GM23338 (cell line): ENCODE results near the gene UVSSA. TPM values are rescaled to one million over a fixed set of nuclear protein-coding genes. Genes with fewer than 3 reads are reported as not detected.
A peak's percentile ranks its signal among the peaks of the same experiment; 100 is the strongest.

Experiments used
- ATAC-seq: fragments of 200-7000 bp; cut with Tn5 transposase; 3 replicates; pipeline ENCODE4 v1.9.1; 2020
- DNase-seq: peaks from one replicate; pipeline ENCODE4 v3.0.0-alpha.2; 2015; ENCODE audit warnings: low spot score
- H2AFZ ChIP-seq: fragments of 200-600 bp; sonication (generic); 2 replicates; pipeline ENCODE4 v1.8.0; 2016; ENCODE audit warnings: antibody characterized with exemption, mild to moderate bottlenecking, moderate library complexity
- H3F3A ChIP-seq: fragments of 200-600 bp; sonication (generic); replicated peaks from 2 replicates; pipeline ENCODE4 v1.8.0; 2017; ENCODE audit warnings: antibody characterized with exemption, mixed run types, low read depth
- H3K27ac ChIP-seq: fragments of 200-600 bp; sonication (generic); 2 replicates; pipeline ENCODE4 v1.6.1; 2016; ENCODE audit warnings: low read depth
- H3K27me3 ChIP-seq: fragments of 200-600 bp; sonication (generic); 2 replicates; pipeline ENCODE4 v1.8.0; 2016; ENCODE audit warnings: mild to moderate bottlenecking, mixed run types, moderate library complexity; ENCODE audit not compliant: insufficient read depth
- H3K36me3 ChIP-seq: fragments of 200-600 bp; sonication (generic); 2 replicates; pipeline ENCODE4 v1.8.0; 2016; ENCODE audit warnings: mild to moderate bottlenecking; ENCODE audit not compliant: insufficient read depth
- H3K4me1 ChIP-seq: fragments of 200-600 bp; sonication (generic); 2 replicates; pipeline ENCODE4 v1.8.0; 2016; ENCODE audit warnings: mild to moderate bottlenecking, moderate library complexity; ENCODE audit not compliant: insufficient read depth
- H3K4me2 ChIP-seq: fragments of 200-600 bp; sonication (generic); 2 replicates; pipeline ENCODE4 v1.7.1; 2017; ENCODE audit warnings: mixed run types
- H3K4me3 ChIP-seq: fragments of 200-600 bp; sonication (generic); 2 replicates; pipeline ENCODE4 v1.6.1; 2016; ENCODE audit warnings: mixed run types
- H3K79me2 ChIP-seq: fragments of 200-600 bp; sonication (generic); replicated peaks from 2 replicates; pipeline ENCODE4 v1.8.0; 2017; ENCODE audit warnings: mild to moderate bottlenecking; ENCODE audit not compliant: insufficient read depth
- H3K9me2 ChIP-seq: fragments of 200-600 bp; sonication (generic); 2 replicates; pipeline ENCODE4 v1.8.0; 2017; ENCODE audit not compliant: insufficient read depth
- H4K20me1 ChIP-seq: fragments of 200-600 bp; sonication (generic); replicated peaks from 2 replicates; pipeline ENCODE4 v1.8.0; 2017; ENCODE audit warnings: mild to moderate bottlenecking; ENCODE audit not compliant: insufficient read depth
- H3K27ac Mint-ChIP-seq: 2 replicates; pipeline ENCODE4 v1.8.0; 2020; ENCODE audit warnings: inconsistent platforms, mild to moderate bottlenecking, moderate library complexity, mixed read lengths
- H3K27me3 Mint-ChIP-seq: 3 replicates; pipeline ENCODE4 v1.8.0; 2022; ENCODE audit warnings: low read depth, mild to moderate bottlenecking, moderate library complexity, mixed read lengths, inconsistent platforms; ENCODE audit not compliant: insufficient read depth, poor library complexity
- H3K36me3 Mint-ChIP-seq: 3 replicates; pipeline ENCODE4 v1.8.0; 2021; ENCODE audit warnings: low read depth, mild to moderate bottlenecking, inconsistent platforms, moderate library complexity, mixed read lengths
- H3K4me1 Mint-ChIP-seq: 3 replicates; pipeline ENCODE4 v1.8.0; 2020; ENCODE audit warnings: mild to moderate bottlenecking, inconsistent platforms, mixed read lengths
- H3K4me3 Mint-ChIP-seq: 3 replicates; pipeline ENCODE4 v1.8.0; 2021; ENCODE audit warnings: moderate library complexity, mild to moderate bottlenecking, inconsistent platforms, mixed read lengths
- H3K9me3 Mint-ChIP-seq: 3 replicates; pipeline ENCODE4 v1.8.0; 2020; ENCODE audit warnings: moderate library complexity, mild to moderate bottlenecking, inconsistent platforms, mixed read lengths
- CREB1 ChIP-seq: fragments of 250-450 bp; sonication (Bioruptor Pico); IDR thresholded peaks from 2 replicates; pipeline ENCODE4 v1.5.0; 2020; ENCODE audit warnings: low read depth, mild to moderate bottlenecking, moderate library complexity
- CTCF ChIP-seq, 2 experiments: fragments of 200-600 bp in 1 of 2; sonication (generic) in 1 of 2; conservative IDR thresholded peaks; 2 replicates each; pipeline versions ENCODE4 v1.5.1 to v1.6.1; 2016 to 2017; ENCODE audit warnings: antibody characterized with exemption in 2 of 2, low read depth in 2 of 2, mild to moderate bottlenecking in 2 of 2, moderate library complexity in 1 of 2
- ETS1 ChIP-seq: IDR thresholded peaks from 2 replicates; pipeline ENCODE4 v1.6.1; 2016; ENCODE audit warnings: antibody characterized with exemption
- EZH2 ChIP-seq: fragments of 200-600 bp; sonication (generic); IDR thresholded peaks from one replicate; pipeline ENCODE4 v1.8.0; 2017; ENCODE audit warnings: antibody characterized with exemption, mild to moderate bottlenecking, low read depth; ENCODE audit not compliant: unreplicated experiment
- EZH2phosphoT487 ChIP-seq: fragments of 200-600 bp; sonication (generic); IDR thresholded peaks from one replicate; pipeline ENCODE4 v1.8.1; 2018; ENCODE audit warnings: antibody characterized with exemption; ENCODE audit not compliant: unreplicated experiment
- JUNB ChIP-seq: IDR thresholded peaks from one replicate; pipeline ENCODE4 v1.6.1; 2016; ENCODE audit warnings: antibody characterized with exemption; ENCODE audit not compliant: unreplicated experiment
- POLR2AphosphoS5 ChIP-seq: IDR thresholded peaks from 2 replicates; pipeline ENCODE4 v1.6.1; 2016; ENCODE audit warnings: antibody characterized with exemption, low read depth
- REST ChIP-seq: IDR thresholded peaks from one replicate; pipeline ENCODE4 v1.6.1; 2018; ENCODE audit warnings: antibody characterized with exemption; ENCODE audit not compliant: unreplicated experiment
- STAT1 ChIP-seq: IDR thresholded peaks from one replicate; pipeline ENCODE4 v1.6.1; 2016; ENCODE audit warnings: antibody characterized with exemption; ENCODE audit not compliant: unreplicated experiment
- ZNF114 ChIP-seq: fragments of 250-450 bp; sonication (Bioruptor Pico); IDR thresholded peaks from 2 replicates; pipeline ENCODE4 v1.5.0; 2020; ENCODE audit warnings: mild to moderate bottlenecking, moderate library complexity
- ZNF331 ChIP-seq: fragments of 250-450 bp; sonication (Bioruptor Pico); IDR thresholded peaks from 2 replicates; pipeline ENCODE4 v1.5.0; 2020; ENCODE audit warnings: low read depth, mild to moderate bottlenecking, moderate library complexity
- ZNF462 ChIP-seq: fragments of 250-450 bp; sonication (Bioruptor Pico); IDR thresholded peaks from 2 replicates; pipeline ENCODE4 v1.5.0; 2020; ENCODE audit warnings: mild to moderate bottlenecking, moderate library complexity
- polyA plus RNA-seq: library from polyadenylated mRNA; unstranded; fragments of >200 nt; fragmentation: Nextera tagmentation; extraction: Ambion mirVana; gene quantifications from 2 replicates; pipeline ENCODE4 v1.2.1, GENCODE V29; 2016
- total RNA-seq: library from RNA; depleted of rRNA; stranded (reverse); fragments of >200 nt; shearing (Covaris generic); gene quantifications from 2 replicates; pipeline ENCODE4 v1.2.3, GENCODE V29; 2014

UVSSA gene
- total and polyA plus RNA-seq, 2 experiments from 2014 or later: 6.5 to 27.7 TPM

- Mint-ChIP-seq H3K27me3 (peaks cover 89% of the 10 kb centered on the region), H3K27ac (no peak within 1 kb of the TSS), H3K4me1 (peaks cover 14% of the 10 kb centered on the region), H3K36me3 (no peaks in the 10 kb centered on the region; the same call in 2 of the 3 replicates), H3K4me3 (peak within 1 kb of the TSS; percentile 58), H3K9me3 (no peaks in the 10 kb centered on the region; the same call in 2 of the 3 replicates)
- Histone ChIP-seq H3K4me2 (peak within 1 kb of the TSS; percentile 77), H2AFZ (no peak within 1 kb of the TSS), H3K4me3 (peak within 1 kb of the TSS; percentile 55), H3K79me2 (no peaks in the 10 kb centered on the region), H3K4me1 (peaks cover 16% of the 10 kb centered on the region; the same call in 1 of the 2 replicates), H3K27me3 (peaks cover 98% of the 10 kb centered on the region), H4K20me1 (peaks cover 3% of the 10 kb centered on the region), H3K36me3 (no peaks in the 10 kb centered on the region), H3K9me2 (no peaks in the 10 kb centered on the region), H3K27ac (no peak within 1 kb of the TSS), H3F3A (0 out of 2 replicates have a peak, but pooled peaks cover 3% of the 10 kb centered on the region)
- TF ChIP-seq CTCF (conservative IDR thresholded peaks at IDR 0.05; ENCODE audit: low read depth in 2 of 2) (no peak), CREB1 (CRISPR knock-in tag) (no peak), ZNF114 (no peak), POLR2AphosphoS5 (no peak), ZNF331 (CRISPR knock-in tag) (no peak), ETS1 (no peak), EZH2 (peak; percentile 76), JUNB (no peak), REST (no peak), STAT1 (no peak), EZH2phosphoT487 (peak; percentile 93), ZNF462 (CRISPR knock-in tag) (no peak)
- peak; percentile 58 for DNase-seq
- no peak for ATAC-seq
These were observed 59.5 kb downstream of the UVSSA start, which contains the start of gene NKX1-1 for GRCh38 chr4:1406394-1406980. TSS of gene NKX1-1 (minus strand) at chr4:1406442. CDS start at chr4:1406442, 0 bp downstream.
